ENCODE data around the gene FUBP1.
"Not testable (repeated sequence)": the region's sequence is repeated elsewhere in the genome, so short reads cannot be mapped to it uniquely, and the experiment has no call there.

Gene FUBP1

GRCh38 chr1:77978969-77979876, at the start of gene FUBP1:
FUBP1 (minus strand) TSS chr1:77979072; CDS start chr1:77979004, 68 bp downstream.
- Histone ChIP-seq H3K4me1 (ENCODE audit: control insufficient read depth, low read length) (peaks cover 45% of the 10 kb centered on the region), H3F3A (ENCODE audit: control insufficient read depth, insufficient read depth) (no peaks in the 10 kb centered on the region; the same call in 1 of the 2 replicates), H3K27ac (ENCODE audit: low read depth, low read length) (peak within 1 kb of the TSS; percentile 86), H3K9me3 (ENCODE audit: control insufficient read depth, insufficient read depth, low read length) (no peaks in the 10 kb centered on the region), H3K9me2 (replicated peaks; ENCODE audit: control insufficient read depth, low read length) (no peaks in the 10 kb centered on the region), H3K36me3 (ENCODE audit: control insufficient read depth, low read length) (peaks cover 70% of the 10 kb centered on the region), H3K27me3 (ENCODE audit: control insufficient read depth, low read length) (no peaks in the 10 kb centered on the region), H3K4me3 (ENCODE audit: low read length) (peak within 1 kb of the TSS; percentile 86), H4K20me1 (ENCODE audit: control insufficient read depth, insufficient read depth, low read depth, low read length) (peaks cover 39% of the 10 kb centered on the region), H3K4me2 (ENCODE audit: low read length) (peak within 1 kb of the TSS; percentile 87), H3K79me2 (ENCODE audit: control insufficient read depth, low read length) (peaks cover 86% of the 10 kb centered on the region)
- TF ChIP-seq EZH2phosphoT487 (IDR thresholded peaks at IDR 0.05; ENCODE audit: borderline replicate concordance, low read length), result no peak
- TF ChIP-seq CTCF (IDR thresholded peaks at IDR 0.05; ENCODE audit: low read depth, low read length, poor library complexity, severe bottlenecking), result peak; percentile 84

DNA sequence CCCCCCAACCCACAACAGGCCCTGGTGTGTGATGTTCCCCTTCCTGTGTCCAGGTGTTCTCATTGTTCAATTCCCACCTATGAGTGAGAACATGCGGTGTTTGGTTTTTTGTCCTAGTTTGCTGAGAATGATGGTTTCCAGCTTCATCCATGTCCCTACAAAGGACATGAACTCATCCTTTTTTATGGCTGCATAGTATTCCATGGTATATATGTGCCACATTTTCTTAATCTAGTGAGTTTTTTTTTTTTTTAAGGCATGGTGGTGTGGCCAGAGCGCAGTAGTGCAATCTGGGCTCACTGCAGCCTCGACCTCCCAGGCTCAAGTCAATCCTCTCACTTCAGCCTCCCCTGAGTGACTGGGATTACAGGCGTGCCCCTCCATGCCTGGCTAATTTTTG, 42.3 kb upstream of the FUBP1 start:
- not testable (repeated sequence) for H3K9me3 ChIP-seq (ENCODE audit: control insufficient read depth, insufficient read depth, low read length); H4K20me1 ChIP-seq (ENCODE audit: control insufficient read depth, insufficient read depth, low read depth, low read length); H3K4me2 ChIP-seq (ENCODE audit: low read length); H3K4me3 ChIP-seq (ENCODE audit: low read length); H3K27me3 ChIP-seq (ENCODE audit: control insufficient read depth, low read length); H3K79me2 ChIP-seq (ENCODE audit: control insufficient read depth, low read length); H3K9me2 ChIP-seq (replicated peaks; ENCODE audit: control insufficient read depth, low read length); H3K27ac ChIP-seq (ENCODE audit: low read depth, low read length); H3K4me1 ChIP-seq (ENCODE audit: control insufficient read depth, low read length); H3K36me3 ChIP-seq (ENCODE audit: control insufficient read depth, low read length); H3F3A ChIP-seq (ENCODE audit: control insufficient read depth, insufficient read depth)

GRCh38 chr1:78019024-78019423, 40.2 kb upstream of the FUBP1 start:
- Histone ChIP-seq H3K79me2 (ENCODE audit: control insufficient read depth, low read length) (no peaks in the 10 kb centered on the region), H3K9me2 (replicated peaks; ENCODE audit: control insufficient read depth, low read length) (no peaks in the 10 kb centered on the region), H3K4me3 (ENCODE audit: low read length) (no peak overlapping the region), H3K27me3 (ENCODE audit: control insufficient read depth, low read length) (no peaks in the 10 kb centered on the region), H3K27ac (ENCODE audit: low read depth, low read length) (no peak overlapping the region), H3F3A (ENCODE audit: control insufficient read depth, insufficient read depth) (no peaks in the 10 kb centered on the region), H4K20me1 (ENCODE audit: control insufficient read depth, insufficient read depth, low read depth, low read length) (no peaks in the 10 kb centered on the region), H3K9me3 (ENCODE audit: control insufficient read depth, insufficient read depth, low read length) (no peaks in the 10 kb centered on the region), H3K4me1 (ENCODE audit: control insufficient read depth, low read length) (no peaks in the 10 kb centered on the region), H3K36me3 (ENCODE audit: control insufficient read depth, low read length) (no peaks in the 10 kb centered on the region), H3K4me2 (ENCODE audit: low read length) (no peak overlapping the region)
- TF ChIP-seq CTCF (IDR thresholded peaks at IDR 0.05; ENCODE audit: low read depth, low read length, poor library complexity, severe bottlenecking) (no peak), EZH2phosphoT487 (IDR thresholded peaks at IDR 0.05; ENCODE audit: borderline replicate concordance, low read length) (no peak)

GRCh38 chr1:78015148-78015547, 36.3 kb upstream of the FUBP1 start:
- Histone ChIP-seq H3K4me3 (ENCODE audit: low read length) (no peak overlapping the region), H3K9me2 (replicated peaks; ENCODE audit: control insufficient read depth, low read length) (no peaks in the 10 kb centered on the region), H4K20me1 (ENCODE audit: control insufficient read depth, insufficient read depth, low read depth, low read length) (no peaks in the 10 kb centered on the region), H3K4me2 (ENCODE audit: low read length) (no peak overlapping the region), H3K27me3 (ENCODE audit: control insufficient read depth, low read length) (no peaks in the 10 kb centered on the region), H3K4me1 (ENCODE audit: control insufficient read depth, low read length) (no peaks in the 10 kb centered on the region), H3K9me3 (ENCODE audit: control insufficient read depth, insufficient read depth, low read length) (no peaks in the 10 kb centered on the region), H3K36me3 (ENCODE audit: control insufficient read depth, low read length) (peaks cover 3% of the 10 kb centered on the region; the same call in 1 of the 2 replicates), H3K79me2 (ENCODE audit: control insufficient read depth, low read length) (no peaks in the 10 kb centered on the region), H3K27ac (ENCODE audit: low read depth, low read length) (no peak overlapping the region), H3F3A (ENCODE audit: control insufficient read depth, insufficient read depth) (no peaks in the 10 kb centered on the region)
- TF ChIP-seq EZH2phosphoT487 (IDR thresholded peaks at IDR 0.05; ENCODE audit: borderline replicate concordance, low read length) (no peak), CTCF (IDR thresholded peaks at IDR 0.05; ENCODE audit: low read depth, low read length, poor library complexity, severe bottlenecking) (no peak)
